Stomach (tissue), 4 donors: ENCODE data around the gene AHCYL2.

Source experiments
- CTCF ChIP-seq, 7 experiments: fragments of 450-650 bp in 4 of 7; fragments of 200-600 bp in 3 of 7; sonication (generic) in 3 of 7; IDR thresholded peaks; one replicate each; pipeline ENCODE4 v1.5.1; 2016 to 2019; ENCODE audit warnings: antibody characterized with exemption in 7 of 7, control low read depth in 2 of 7, mild to moderate bottlenecking in 1 of 7
- POLR2A ChIP-seq, 4 donors: fragments of 450-650 bp; IDR thresholded peaks; one replicate each; pipeline ENCODE4 v1.6.1; 2016; ENCODE audit warnings: antibody characterized with exemption in 4 of 4, control low read depth in 2 of 4, mild to moderate bottlenecking in 1 of 4, moderate library complexity in 1 of 4
- POLR2AphosphoS5 ChIP-seq, 3 donors: sonication (generic); formaldehyde crosslinking; IDR thresholded peaks; one replicate each; pipeline ENCODE4 v1.6.1; 2016; ENCODE audit warnings: antibody characterized with exemption in 3 of 3

- TF ChIP-seq POLR2A (IDR thresholded peaks at IDR 0.05) (no peak), CTCF (IDR thresholded peaks at IDR 0.05) (no peak), POLR2AphosphoS5 (IDR thresholded peaks at IDR 0.05) (no peak)
Measured at GRCh38 chr7:129225931-129226572, 1.2 kb downstream of the AHCYL2 start.
